Small intestine (tissue), 7 donors: ENCODE measurements around the gene KLRD1. TPM values are rescaled to one million over a fixed set of nuclear protein-coding genes. Genes with fewer than 3 reads are reported as not detected.
"Not testable (repeated sequence)": the region's sequence is repeated elsewhere in the genome, so short reads cannot be mapped to it uniquely, and the experiment has no call there.

Experiments used
- DNase-seq, 2 donors: peaks; one replicate each; pipeline versions ENCODE4 v3.0.0 to v3.0.0-alpha.2; 2013
- FAIRE-seq: peaks from 2 replicates; lab custom pipeline; 2012; peaks lifted over from hg19 to GRCh38; lab: Jason Lieb, UNC
- H3K27ac ChIP-seq, 3 donors: one replicate each; pipeline ENCODE4 v1.5.1; 2013; ENCODE audit warnings: low read length in 2 of 3, mild to moderate bottlenecking in 2 of 3, control low read depth in 1 of 3, inconsistent platforms in 1 of 3, low read depth in 1 of 3, moderate library complexity in 1 of 3
- H3K27me3 ChIP-seq, 3 donors: one replicate each; pipeline ENCODE4 v1.6.1; 2013; ENCODE audit warnings: low read length in 3 of 3, inconsistent platforms in 1 of 3; ENCODE audit not compliant: control insufficient read depth in 3 of 3, insufficient read depth in 3 of 3
- H3K36me3 ChIP-seq, 3 donors: one replicate each; pipeline ENCODE4 v1.6.1; 2013; ENCODE audit warnings: low read length in 3 of 3, inconsistent platforms in 1 of 3, low read depth in 1 of 3, mild to moderate bottlenecking in 1 of 3, moderate library complexity in 1 of 3; ENCODE audit not compliant: control insufficient read depth in 3 of 3, insufficient read depth in 2 of 3
- H3K4me1 ChIP-seq, 3 donors: one replicate each; pipeline ENCODE4 v1.6.1; 2013; ENCODE audit warnings: low read length in 2 of 3, inconsistent platforms in 1 of 3, low read depth in 1 of 3, mild to moderate bottlenecking in 1 of 3, moderate library complexity in 1 of 3; ENCODE audit not compliant: control insufficient read depth in 3 of 3, insufficient read depth in 2 of 3
- H3K4me3 ChIP-seq, 3 donors: one replicate each; pipeline ENCODE4 v1.5.1; 2013; ENCODE audit warnings: low read length in 3 of 3, control low read depth in 1 of 3, inconsistent platforms in 1 of 3, low read depth in 1 of 3, mild to moderate bottlenecking in 1 of 3, moderate library complexity in 1 of 3
- H3K9me3 ChIP-seq, 2 donors: one replicate each; pipeline ENCODE4 v1.6.1; 2013; ENCODE audit warnings: low read depth in 1 of 2, low read length in 1 of 2; ENCODE audit not compliant: control insufficient read depth in 2 of 2, insufficient read depth in 1 of 2
- WGBS, 3 donors: extraction: QIAGEN DNeasy Blood & Tissue Kit; methylation state at CpG; one replicate each; pipeline ENCODE4 v1.1.7; 2013; 5-methylcytosine and 5-hydroxymethylcytosine counted together
- polyA plus RNA-seq, 4 donors: library from polyadenylated mRNA; stranded (reverse) in 3 of 4; unstranded in 1 of 4; fragments of 200-250 nt in 3 of 4; fragments of 120-200 nt in 1 of 4; gene quantifications; one replicate each; pipeline versions ENCODE4 v1.2.1 to v1.2.3, GENCODE V29; 2013
- donor health status: healthy with polysubstance abuse.
- donor health status: control.
- donor health status: control.
- donor health status: Bipolar disorder and iron deficiency.
- donor health status: healthy.

KLRD1 gene
- polyA plus RNA-seq, 4 donors = 0.72 to 3.0 (median 1.4) TPM; not detected in 1

DNA sequence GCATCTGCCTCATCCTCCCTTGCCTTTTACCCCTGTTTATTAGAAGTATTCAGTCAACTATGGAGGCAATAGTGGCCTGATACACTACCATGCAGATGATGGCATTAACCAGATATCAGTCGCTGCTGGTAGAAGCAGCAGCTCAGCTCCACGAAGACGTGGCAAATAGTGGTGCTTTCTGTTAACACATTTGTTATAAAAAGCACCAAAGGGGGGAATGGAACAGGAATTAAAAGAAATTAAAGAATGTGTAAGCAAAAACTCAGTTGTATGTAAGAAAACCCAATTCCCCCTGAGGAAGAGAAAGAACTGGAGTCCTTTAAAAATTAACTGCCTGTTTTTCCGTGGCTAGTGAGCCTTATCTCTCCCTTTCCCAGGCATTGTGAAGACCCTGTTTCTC, 60.0 kb downstream of the KLRD1 start:
- not testable (repeated sequence) for H3K36me3 ChIP-seq, DNase-seq, FAIRE-seq, H3K9me3 ChIP-seq, H3K27me3 ChIP-seq, H3K4me3 ChIP-seq, H3K27ac ChIP-seq
- H3K4me1 ChIP-seq = peaks cover 0 to 32% (median 2%) of the 10 kb centered on the region in 3 donors
- WGBS, 3 donors = 73 to 91% (median 82%) methylated on average over 3 to 4 of the region's 4 CpGs

DNA sequence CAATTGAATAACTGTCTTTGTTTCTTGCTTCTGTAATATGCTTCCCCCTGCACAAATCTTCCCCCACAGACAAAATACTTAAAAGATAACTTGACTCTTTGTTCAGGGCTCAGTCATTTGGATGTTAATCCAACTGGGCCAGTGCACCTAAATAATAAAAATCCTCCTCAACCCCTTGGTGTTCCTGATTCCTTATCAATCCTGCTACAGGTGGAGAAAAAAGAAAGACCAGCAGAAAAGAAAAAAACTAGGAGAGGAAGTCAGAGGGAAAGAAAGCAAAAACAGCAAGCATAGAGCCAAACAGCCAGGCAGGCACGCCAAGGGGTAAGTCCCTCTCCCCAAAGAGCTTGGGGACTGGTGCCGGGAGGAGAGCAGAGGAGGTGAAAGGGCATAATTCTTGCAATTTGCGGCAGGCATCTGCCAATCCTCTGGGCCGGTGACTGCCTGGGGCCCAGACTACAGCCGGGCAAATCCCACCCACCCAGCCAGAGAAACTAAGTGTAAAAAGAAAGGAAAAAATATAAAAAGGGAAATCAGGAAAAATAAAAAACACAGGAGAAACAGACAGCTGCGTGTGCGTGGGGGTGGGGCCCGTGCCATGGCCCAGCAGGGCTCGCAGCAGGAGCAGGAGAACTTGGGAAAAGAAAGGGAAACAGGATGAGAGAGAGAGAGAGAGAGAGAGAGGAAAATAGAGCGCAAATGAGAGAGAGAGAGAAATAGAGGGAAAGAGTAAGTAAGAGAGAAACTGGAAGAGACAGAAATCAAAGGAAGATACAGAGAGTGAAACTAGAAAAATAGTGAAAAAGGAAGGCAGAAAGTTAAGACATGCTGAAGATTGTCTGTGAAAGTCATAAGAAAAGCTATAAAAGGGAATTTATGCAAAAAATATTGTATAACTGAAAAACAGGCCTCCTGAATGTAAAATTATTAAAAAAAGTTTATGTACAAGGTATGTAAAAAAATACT, 60.8 kb downstream of the KLRD1 start:
- WGBS, 3 donors = 81 to 90% (median 85%) methylated on average over 10 of the region's 10 CpGs
- Histone ChIP-seq H3K36me3 (peaks cover 0 to 2% (median 1%) of the 10 kb centered on the region in 3 donors), H3K4me3 (no peak overlapping the region), H3K27ac (no peak overlapping the region), H3K27me3 (no peaks in the 10 kb centered on the region), H3K9me3 (no peaks in the 10 kb centered on the region), H3K4me1 (peaks cover 0 to 24% (median 2%) of the 10 kb centered on the region in 3 donors)
- FAIRE-seq = no peak
- no peak for DNase-seq

DNA sequence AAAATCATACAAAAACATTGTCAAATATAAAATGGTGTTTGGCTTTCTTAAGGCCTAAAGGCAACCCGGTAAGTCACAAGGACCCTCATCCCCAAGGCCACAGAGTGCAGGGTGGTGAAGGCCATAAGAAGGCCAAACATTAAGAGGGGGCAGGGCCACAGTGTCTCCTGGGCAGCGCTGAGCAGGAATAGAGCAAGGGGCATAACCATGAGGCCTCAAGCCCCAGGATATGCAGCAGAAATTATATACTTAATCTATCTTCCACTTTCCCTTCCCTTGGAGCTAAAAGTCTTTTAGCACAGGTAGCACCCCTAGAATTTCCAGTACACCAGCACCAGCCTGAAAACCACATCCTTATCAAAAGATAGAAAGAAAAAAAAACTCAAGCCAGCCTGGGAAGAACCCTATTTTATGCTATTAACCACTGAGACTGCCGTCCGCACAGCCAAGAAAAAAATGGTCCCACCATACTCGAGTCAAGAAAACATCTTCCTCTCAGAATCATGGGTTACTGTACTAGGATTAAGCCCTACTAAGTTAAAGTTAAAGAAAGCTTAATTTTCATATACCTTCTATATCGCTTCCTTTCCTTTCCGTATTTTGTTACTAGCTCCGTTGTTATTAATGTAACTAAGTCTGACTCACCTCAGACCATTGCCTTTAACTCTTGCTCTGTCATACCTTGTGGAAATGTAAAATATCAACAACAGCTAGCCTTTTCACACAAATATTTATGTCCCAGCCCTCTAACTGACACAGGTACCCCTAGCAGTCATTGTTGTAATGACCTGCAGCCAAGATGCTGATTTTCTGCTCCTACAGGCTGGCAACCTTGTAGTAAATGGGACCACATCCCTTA, 62.1 kb downstream of the KLRD1 start:
- Histone ChIP-seq H3K4me3 (no peak overlapping the region), H3K27ac (peak overlapping the region in 1 of 3 donors; percentile 8), H3K36me3 (peaks cover 0 to 10% (median 1%) of the 10 kb centered on the region in 3 donors), H3K4me1 (peaks cover 0 to 19% (median 2%) of the 10 kb centered on the region in 3 donors), H3K9me3 (no peaks in the 10 kb centered on the region), H3K27me3 (no peaks in the 10 kb centered on the region)
- DNase-seq = no peak
- WGBS, 3 donors = 82 to 92% (median 91%) methylated on average over 8 of the region's 8 CpGs
- FAIRE-seq = no peak

DNA sequence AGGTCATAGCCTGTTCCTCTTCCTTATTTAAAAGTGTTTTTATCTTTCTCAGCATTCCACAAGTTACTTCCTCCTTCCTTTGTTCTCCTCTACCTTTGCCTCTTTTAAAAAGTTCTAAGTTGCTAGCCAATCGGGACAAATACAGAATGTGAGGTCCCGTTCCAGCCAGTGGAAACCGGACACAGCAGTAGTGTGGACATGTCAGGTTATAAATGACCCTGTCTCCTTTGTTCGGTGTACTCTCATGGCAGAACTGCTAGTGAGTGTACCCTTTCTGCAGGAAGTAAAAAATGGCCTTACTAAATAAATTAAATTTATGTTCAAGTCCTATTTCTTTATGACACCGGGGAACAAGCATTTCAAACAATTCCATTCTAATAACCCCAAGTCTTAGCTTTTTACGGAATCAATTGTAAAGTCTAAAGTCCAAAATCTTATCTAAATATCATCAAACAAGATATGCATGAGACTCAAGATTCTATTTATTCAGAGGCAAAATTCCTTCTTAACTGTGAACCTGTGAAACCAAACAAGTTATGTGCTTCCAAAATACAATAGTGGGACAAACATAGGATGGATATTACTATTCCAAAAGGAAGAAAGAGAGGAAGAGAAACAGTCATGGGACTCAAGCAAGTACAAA, 64.3 kb downstream of the KLRD1 start:
- not testable (repeated sequence) for H3K36me3 ChIP-seq, H3K9me3 ChIP-seq, H3K27me3 ChIP-seq, H3K27ac ChIP-seq, H3K4me1 ChIP-seq, H3K4me3 ChIP-seq, FAIRE-seq
- peak in 1 of 2 donors; percentile 21 for DNase-seq
- WGBS, 3 donors = 49 to 63% (median 61%) methylated on average over 6 of the region's 6 CpGs

DNA sequence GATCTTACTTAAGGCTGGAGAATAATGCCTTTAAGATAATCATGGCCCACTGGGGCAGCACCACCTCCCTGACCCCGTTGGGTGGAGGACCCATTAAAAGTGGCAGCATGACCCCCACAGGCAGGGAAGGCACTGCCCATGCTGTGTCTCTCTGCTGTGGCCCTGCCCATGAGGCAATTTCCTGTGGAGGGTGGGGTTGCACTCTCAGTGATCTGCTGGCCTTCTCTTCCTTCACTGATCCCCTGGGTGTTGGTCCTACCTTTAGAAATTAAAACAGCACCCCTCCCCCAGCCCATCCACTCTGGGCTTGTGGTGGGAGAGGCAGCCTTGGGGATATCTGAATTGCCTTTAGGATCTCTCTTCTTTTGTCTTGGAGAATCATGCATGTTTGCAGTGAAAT, 64.9 kb downstream of the KLRD1 start:
- FAIRE-seq (no peak), DNase-seq (peak; percentile 11 to 33)
- Histone ChIP-seq H3K36me3 (peaks cover 0 to 10% (median under 1%) of the 10 kb centered on the region in 3 donors), H3K9me3 (no peaks in the 10 kb centered on the region), H3K4me3 (no peak overlapping the region), H3K4me1 (no peaks in the 10 kb centered on the region), H3K27me3 (no peaks in the 10 kb centered on the region), H3K27ac (no peak overlapping the region)
- WGBS, 3 donors = 32 to 43% (median 40%) methylated on average over 1 of the region's 1 CpG

DNA sequence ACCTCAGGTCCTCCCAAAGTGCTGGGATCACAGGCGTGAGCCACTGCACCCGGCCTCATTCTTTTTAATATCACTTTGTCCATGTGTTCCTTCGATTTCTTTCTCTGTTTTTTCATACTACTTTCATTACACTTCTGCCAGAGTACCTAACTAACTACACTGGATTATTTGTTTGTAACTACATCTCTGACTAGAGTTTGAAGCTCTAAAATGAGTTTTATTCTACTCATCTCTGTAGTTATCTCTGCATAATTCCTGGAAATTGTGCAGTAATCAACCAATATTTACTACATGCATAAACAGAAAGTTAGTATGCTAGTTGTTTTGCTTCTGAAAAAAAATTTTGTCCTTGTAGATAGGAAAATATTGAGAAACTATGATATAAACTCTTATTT, 67.0 kb downstream of the KLRD1 start:
- no peak overlapping the region for H3K27ac ChIP-seq
- FAIRE-seq = no peak
- H3K9me3 ChIP-seq = no peaks in the 10 kb centered on the region
- peaks cover 0 to 10% (median 0%) of the 10 kb centered on the region in 3 donors for H3K36me3 ChIP-seq
- no peaks in the 10 kb centered on the region for H3K27me3 ChIP-seq
- DNase-seq = no peak
- H3K4me3 ChIP-seq = no peak overlapping the region
- no peaks in the 10 kb centered on the region for H3K4me1 ChIP-seq
- WGBS, 3 donors = 71 to 91% (median 87%) methylated on average over 3 of the region's 3 CpGs

DNA sequence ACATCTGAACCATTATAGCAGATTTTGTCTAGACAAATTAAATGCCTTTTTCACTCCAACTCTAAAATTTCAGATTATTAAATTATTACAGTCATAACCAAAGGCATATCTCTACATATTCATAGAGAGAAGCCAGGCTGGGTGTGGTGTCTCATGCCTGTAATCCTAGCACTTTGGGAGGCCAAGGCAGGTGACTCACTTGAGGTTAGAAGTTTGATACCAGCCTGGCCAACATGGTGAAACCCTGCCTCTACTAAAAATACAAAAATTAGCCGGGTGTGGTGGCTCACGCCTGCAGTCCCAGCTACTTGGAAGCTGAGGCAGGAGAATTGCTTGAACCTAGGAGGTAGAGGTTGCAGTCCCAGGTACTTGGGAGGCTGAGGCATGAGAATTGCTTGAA, 71.1 kb downstream of the KLRD1 start:
- not testable (repeated sequence) for DNase-seq, H3K4me1 ChIP-seq, FAIRE-seq, H3K27ac ChIP-seq, H3K4me3 ChIP-seq, H3K27me3 ChIP-seq, H3K9me3 ChIP-seq
- WGBS, 3 donors = 82 to 90% (median 87%) methylated on average over 2 of the region's 2 CpGs
- H3K36me3 ChIP-seq = peaks cover 0 to 18% (median 0%) of the 10 kb centered on the region in 3 donors
